Measurements from ENCODE around the gene GSK3B. TPM values are rescaled to one million over a fixed set of nuclear protein-coding genes. Genes with fewer than 3 reads are reported as not detected.

The GSK3B gene
- total and polyA plus RNA-seq, 3 experiments from 2014 or later: 20.0 to 38.0 (median 35.7) TPM

GRCh38 chr3:119817071-119817470 is 277.2 kb downstream of the GSK3B start:
- H3K9me3 ChIP-seq (ENCODE audit: low read length): no peaks in the 10 kb centered on the region
- Mint-ChIP-seq H3K4me1 (peaks cover 0 to 5% (median 3%) of the 10 kb centered on the region in 3 donors), H3K27me3 (peaks cover 0 to 4% of the 10 kb centered on the region in 2 donors), H3K9me3 (no peaks in the 10 kb centered on the region), H3K4me3 (no peak overlapping the region), H3K36me3 (no peaks in the 10 kb centered on the region), H3K27ac (no peak overlapping the region)
- H3K36me3 ChIP-seq (ENCODE audit: insufficient read depth, low read length): no peaks in the 10 kb centered on the region
- CTCF ChIA-PET: interaction anchor here (1.1 kb wide), 1 partner anchor 15 kb away, joined by 3 read pairs; no protein-coding TSS in a partner anchor
- no peak overlapping the region for H3K27ac ChIP-seq (ENCODE audit: low read depth, low read length)
- H3K27me3 ChIP-seq (ENCODE audit: insufficient read depth, low read length, poor library complexity, severe bottlenecking): no peaks in the 10 kb centered on the region
- POLR2A ChIA-PET: no interaction called here
- H3K4me3 ChIP-seq (ENCODE audit: low read length): no peak overlapping the region
- no peak for DNase-seq
- H3K4me1 ChIP-seq (ENCODE audit: insufficient read depth, low read length): no peaks in the 10 kb centered on the region

- ChIA-PET POLR2A (no interaction called here), CTCF (interaction anchor here (1.0 kb wide), 1 partner anchor 11 kb away, joined by 3 read pairs; no protein-coding TSS in a partner anchor)
- H3K4me1 ChIP-seq (ENCODE audit: insufficient read depth, low read length): peaks cover 6% of the 10 kb centered on the region
- no peaks in the 10 kb centered on the region for H3K9me3 Mint-ChIP-seq
- H3K4me3 ChIP-seq (ENCODE audit: low read length): no peak overlapping the region
- H3K27ac ChIP-seq (ENCODE audit: low read depth, low read length): no peak overlapping the region
- H3K4me3 Mint-ChIP-seq: no peak overlapping the region
- no peak for DNase-seq
- no peaks in the 10 kb centered on the region for H3K27me3 ChIP-seq (ENCODE audit: insufficient read depth, low read length, poor library complexity, severe bottlenecking)
- no peak overlapping the region for H3K27ac Mint-ChIP-seq
- H3K27me3 Mint-ChIP-seq: peaks cover 0 to 4% of the 10 kb centered on the region in 2 donors
- H3K4me1 Mint-ChIP-seq: peaks cover 0 to 2% (median 2%) of the 10 kb centered on the region in 3 donors
- no peaks in the 10 kb centered on the region for H3K36me3 Mint-ChIP-seq
- H3K9me3 ChIP-seq (ENCODE audit: low read length): no peaks in the 10 kb centered on the region
- no peaks in the 10 kb centered on the region for H3K36me3 ChIP-seq (ENCODE audit: insufficient read depth, low read length)
Measured at GRCh38 chr3:119815716-119816115, 278.5 kb downstream of the GSK3B start.

DNA sequence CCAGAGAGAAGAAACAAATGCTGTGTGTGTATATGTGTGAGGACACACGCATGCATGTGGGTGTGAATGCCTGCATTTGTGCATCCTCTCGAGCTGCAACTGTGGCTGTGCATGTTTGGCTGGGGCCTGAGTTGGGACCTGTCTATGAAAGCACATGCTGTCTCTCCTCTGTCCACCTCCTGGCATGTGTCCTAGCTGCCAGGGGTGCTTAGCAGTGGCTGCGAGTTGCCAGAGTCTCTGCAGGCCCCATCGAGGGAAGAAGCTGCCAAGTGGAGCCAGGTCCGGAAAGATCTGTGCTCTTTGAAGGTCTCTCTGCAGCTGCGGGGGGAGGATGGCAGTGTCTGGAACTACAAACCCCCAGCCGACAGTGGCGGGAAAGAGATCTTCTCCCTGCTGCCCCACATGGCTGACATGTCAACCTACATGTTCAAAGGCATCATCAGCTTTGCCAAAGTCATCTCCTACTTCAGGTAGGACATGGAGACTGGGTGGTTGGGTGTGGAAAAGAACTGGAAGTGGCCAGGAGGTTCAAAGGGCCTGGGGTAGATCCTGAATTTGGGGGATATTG is 281.7 kb downstream of the GSK3B start:
- peaks cover 0 to 4% of the 10 kb centered on the region in 2 donors for H3K27me3 Mint-ChIP-seq
- peaks cover 6 to 16% (median 10%) of the 10 kb centered on the region in 3 donors for H3K4me1 Mint-ChIP-seq
- H3K4me1 ChIP-seq (ENCODE audit: insufficient read depth, low read length): peaks cover 11% of the 10 kb centered on the region
- no peaks in the 10 kb centered on the region for H3K27me3 ChIP-seq (ENCODE audit: insufficient read depth, low read length, poor library complexity, severe bottlenecking)
- no peak overlapping the region for H3K27ac Mint-ChIP-seq
- CTCF ChIA-PET: interaction anchor here (1.4 kb wide), 1 partner anchor 79 kb away, joined by 3 read pairs; no protein-coding TSS in a partner anchor
- no peak overlapping the region for H3K27ac ChIP-seq (ENCODE audit: low read depth, low read length)
- H3K4me3 Mint-ChIP-seq: no peak overlapping the region
- H3K36me3 ChIP-seq (ENCODE audit: insufficient read depth, low read length): no peaks in the 10 kb centered on the region
- no peak for DNase-seq
- H3K36me3 Mint-ChIP-seq: no peaks in the 10 kb centered on the region
- POLR2A ChIA-PET: no interaction called here
- H3K9me3 ChIP-seq (ENCODE audit: low read length): no peaks in the 10 kb centered on the region
- H3K4me3 ChIP-seq (ENCODE audit: low read length): no peak overlapping the region
- H3K9me3 Mint-ChIP-seq: no peaks in the 10 kb centered on the region

DNA sequence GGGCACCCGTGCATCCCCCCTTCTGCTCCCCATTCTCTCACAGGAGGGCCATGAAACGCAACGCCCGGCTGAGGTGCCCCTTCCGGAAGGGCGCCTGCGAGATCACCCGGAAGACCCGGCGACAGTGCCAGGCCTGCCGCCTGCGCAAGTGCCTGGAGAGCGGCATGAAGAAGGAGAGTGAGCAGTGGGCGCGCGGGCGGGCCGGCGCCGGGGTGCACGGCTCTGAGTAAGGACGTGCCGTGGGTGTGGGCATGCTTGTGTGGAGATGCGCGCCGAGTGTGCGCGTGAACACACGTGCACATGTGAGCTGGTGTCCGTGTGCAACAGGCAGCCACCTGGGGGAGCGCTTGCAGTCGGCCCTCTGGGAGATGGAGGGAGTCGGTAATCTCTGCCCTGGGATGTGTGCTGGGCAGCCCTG is 284.2 kb downstream of the GSK3B start:
- peak overlapping the region; percentile 70 for H3K4me3 ChIP-seq (ENCODE audit: low read length)
- H3K27ac ChIP-seq (ENCODE audit: low read depth, low read length): no peak overlapping the region
- Mint-ChIP-seq H3K4me1 (peaks cover 6 to 16% (median 10%) of the 10 kb centered on the region in 3 donors), H3K4me3 (peak overlapping the region; percentile 80 to 94 (median 91)), H3K9me3 (no peaks in the 10 kb centered on the region), H3K27me3 (peaks cover 0 to 4% of the 10 kb centered on the region in 2 donors), H3K27ac (peak overlapping the region in 7 of 8 donors; percentile 20 to 92 (median 80)), H3K36me3 (no peaks in the 10 kb centered on the region)
- ChIA-PET POLR2A (interaction anchor here (0.6 kb wide), 1 partner anchor 101 kb away, joined by 3 read pairs; no protein-coding TSS in a partner anchor), CTCF (interaction anchor here (0.6 to 1.9 kb wide), 3 partner anchors 10 to 432 kb away, joined by 3 to 8 read pairs (median 5); no protein-coding TSS in a partner anchor)
- no peaks in the 10 kb centered on the region for H3K36me3 ChIP-seq (ENCODE audit: insufficient read depth, low read length)
- no peaks in the 10 kb centered on the region for H3K27me3 ChIP-seq (ENCODE audit: insufficient read depth, low read length, poor library complexity, severe bottlenecking)
- peaks cover 11% of the 10 kb centered on the region for H3K4me1 ChIP-seq (ENCODE audit: insufficient read depth, low read length)
- DNase-seq: peak; percentile 5 to 68 (median 40)
- no peaks in the 10 kb centered on the region for H3K9me3 ChIP-seq (ENCODE audit: low read length)

DNA sequence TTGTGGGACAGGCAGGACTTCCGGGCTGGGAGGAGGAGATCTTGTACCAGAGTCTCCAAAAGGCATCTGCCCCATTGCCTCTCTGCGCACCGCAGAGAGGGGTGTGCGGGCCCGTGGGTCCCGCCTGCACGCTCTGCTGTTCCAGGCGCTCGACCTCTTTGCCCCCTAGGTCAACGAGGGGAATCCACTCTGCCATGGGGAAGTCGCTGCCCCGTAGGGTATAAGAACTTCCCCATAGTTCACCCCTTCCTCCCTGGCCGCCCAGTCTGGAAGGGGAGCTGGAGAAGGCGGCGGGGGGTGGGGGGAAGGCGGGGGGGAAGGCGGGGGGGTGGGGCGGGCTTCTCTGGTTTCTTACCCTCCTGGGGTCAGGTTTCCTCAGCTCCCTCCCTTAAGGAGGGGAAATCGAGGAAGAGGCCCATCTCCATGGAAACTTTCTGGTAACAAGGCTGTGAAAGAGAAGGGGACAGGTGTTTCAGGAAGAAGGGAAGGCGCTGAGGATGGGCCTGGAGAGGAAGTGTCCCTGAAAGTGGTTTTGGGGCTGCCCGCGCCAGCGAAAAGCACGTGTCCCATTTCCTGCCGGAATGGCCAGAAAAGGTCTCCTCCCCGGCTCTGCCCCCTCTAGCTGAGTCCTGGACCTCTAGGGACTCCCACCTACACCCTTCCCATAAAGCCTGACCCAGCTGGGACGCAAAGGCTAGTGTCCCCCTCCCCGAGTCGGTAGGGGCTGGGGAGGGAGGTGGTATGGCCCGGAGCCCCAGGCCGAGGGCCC is 284.8 kb downstream of the GSK3B start:
- DNase-seq: no peak
- Mint-ChIP-seq H3K36me3 (no peaks in the 10 kb centered on the region), H3K9me3 (no peaks in the 10 kb centered on the region), H3K4me3 (peak overlapping the region; percentile 80 to 94 (median 91)), H3K4me1 (peaks cover 6 to 16% (median 10%) of the 10 kb centered on the region in 3 donors), H3K27ac (peak overlapping the region in 2 of 8 donors; percentile 33 to 86), H3K27me3 (peaks cover 0 to 3% of the 10 kb centered on the region in 2 donors)
- H3K9me3 ChIP-seq (ENCODE audit: low read length): no peaks in the 10 kb centered on the region
- H3K27ac ChIP-seq (ENCODE audit: low read depth, low read length): no peak overlapping the region
- no peaks in the 10 kb centered on the region for H3K36me3 ChIP-seq (ENCODE audit: insufficient read depth, low read length)
- no peaks in the 10 kb centered on the region for H3K27me3 ChIP-seq (ENCODE audit: insufficient read depth, low read length, poor library complexity, severe bottlenecking)
- POLR2A ChIA-PET: interaction anchor here (0.6 kb wide), 1 partner anchor 100 kb away, joined by 3 read pairs; no protein-coding TSS in a partner anchor
- CTCF ChIA-PET: interaction anchor here (0.6 to 1.9 kb wide), 4 partner anchors 9 to 432 kb away, joined by 3 to 8 read pairs (median 4); no protein-coding TSS in a partner anchor
- peaks cover 11% of the 10 kb centered on the region for H3K4me1 ChIP-seq (ENCODE audit: insufficient read depth, low read length)
- H3K4me3 ChIP-seq (ENCODE audit: low read length): peak overlapping the region; percentile 70

- Mint-ChIP-seq H3K9me3 (no peaks in the 10 kb centered on the region), H3K4me3 (peak overlapping the region; percentile 25 to 72 (median 57)), H3K27ac (peak overlapping the region in 2 of 8 donors; percentile 55 to 75), H3K27me3 (no peaks in the 10 kb centered on the region), H3K4me1 (peaks cover 6 to 16% (median 10%) of the 10 kb centered on the region in 3 donors), H3K36me3 (no peaks in the 10 kb centered on the region)
- Histone ChIP-seq H3K4me3 (ENCODE audit: low read length) (no peak overlapping the region), H3K4me1 (ENCODE audit: insufficient read depth, low read length) (peaks cover 11% of the 10 kb centered on the region), H3K27ac (ENCODE audit: low read depth, low read length) (no peak overlapping the region), H3K36me3 (ENCODE audit: insufficient read depth, low read length) (no peaks in the 10 kb centered on the region), H3K27me3 (ENCODE audit: insufficient read depth, low read length, poor library complexity, severe bottlenecking) (no peaks in the 10 kb centered on the region), H3K9me3 (ENCODE audit: low read length) (no peaks in the 10 kb centered on the region)
- CTCF ChIA-PET: interaction anchor here (0.9 to 1.7 kb wide), 2 partner anchors 8 to 11 kb away, joined by 3 to 5 read pairs; no protein-coding TSS in a partner anchor
- DNase-seq: no peak
- POLR2A ChIA-PET: no interaction called here
Measured at GRCh38 chr3:119808843-119809242, 285.4 kb downstream of the GSK3B start.

DNA sequence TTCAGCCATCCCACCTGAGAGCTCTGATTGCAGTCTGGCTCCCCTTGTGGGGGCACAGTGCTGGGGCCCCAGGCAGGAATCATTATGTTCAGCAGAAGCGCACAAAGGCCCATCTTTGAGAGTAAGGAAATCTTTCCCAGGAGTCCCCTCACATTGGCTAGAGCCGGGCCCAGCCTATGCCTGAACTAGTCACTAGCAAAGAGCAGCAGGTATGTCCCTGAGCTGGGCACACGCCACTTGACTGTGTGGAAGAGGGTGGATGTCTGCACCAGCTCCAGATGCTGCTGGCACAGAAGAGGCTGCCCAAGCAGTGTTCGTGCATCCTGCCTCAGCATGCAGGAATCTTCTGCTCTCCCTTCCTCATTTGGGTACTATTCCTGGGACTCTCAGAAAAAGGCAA is 286.0 kb downstream of the GSK3B start:
- H3K27ac ChIP-seq (ENCODE audit: low read depth, low read length): no peak overlapping the region
- H3K36me3 Mint-ChIP-seq: no peaks in the 10 kb centered on the region
- peaks cover 11% of the 10 kb centered on the region for H3K4me1 ChIP-seq (ENCODE audit: insufficient read depth, low read length)
- H3K4me3 ChIP-seq (ENCODE audit: low read length): no peak overlapping the region
- peaks cover 6 to 16% (median 10%) of the 10 kb centered on the region in 3 donors for H3K4me1 Mint-ChIP-seq
- H3K27ac Mint-ChIP-seq: peak overlapping the region in 2 of 8 donors; percentile 55 to 75
- no peaks in the 10 kb centered on the region for H3K27me3 ChIP-seq (ENCODE audit: insufficient read depth, low read length, poor library complexity, severe bottlenecking)
- ChIA-PET CTCF (interaction anchor here (0.9 kb wide), 1 partner anchor 11 kb away, joined by 3 read pairs; no protein-coding TSS in a partner anchor), POLR2A (no interaction called here)
- DNase-seq: no peak
- H3K4me3 Mint-ChIP-seq: peak overlapping the region; percentile 25 to 72 (median 57)
- H3K9me3 ChIP-seq (ENCODE audit: low read length): no peaks in the 10 kb centered on the region
- no peaks in the 10 kb centered on the region for H3K36me3 ChIP-seq (ENCODE audit: insufficient read depth, low read length)
- H3K9me3 Mint-ChIP-seq: no peaks in the 10 kb centered on the region
- H3K27me3 Mint-ChIP-seq: no peaks in the 10 kb centered on the region
